Measurements from ENCODE around the gene TBPL2.
"Not testable (repeated sequence)": the region's sequence is repeated elsewhere in the genome, so short reads cannot be mapped to it uniquely, and the experiment has no call there.

The TBPL2 gene

GRCh38 chr14:55470025-55470424 lies 29.6 kb upstream of the TBPL2 start:
- peak in 1 of 2 donors; percentile 17 for DNase-seq (ENCODE audit: low read depth in 2 of 2)
- no peak for TF ChIP-seq CTCF (IDR thresholded peaks at IDR 0.05; ENCODE audit: low read depth, low read length)
- H3K4me3 ChIP-seq (replicated peaks in 1 of 2; ENCODE audit: low read depth in 2 of 2, low read length in 2 of 2), result no peak overlapping the region

GRCh38 chr14:55467307-55467706 lies 26.9 kb upstream of the TBPL2 start:
- TF ChIP-seq CTCF (IDR thresholded peaks at IDR 0.05; ENCODE audit: low read depth, low read length), result no peak
- H3K4me3 ChIP-seq (replicated peaks in 1 of 2; ENCODE audit: low read depth in 2 of 2, low read length in 2 of 2), result no peak overlapping the region
- no peak for DNase-seq (ENCODE audit: low read depth in 2 of 2)

- no peak overlapping the region for H3K4me3 ChIP-seq (replicated peaks in 1 of 2; ENCODE audit: low read depth in 2 of 2, low read length in 2 of 2)
- DNase-seq (ENCODE audit: low read depth in 2 of 2), result peak; percentile 41 to 61
- TF ChIP-seq CTCF (IDR thresholded peaks at IDR 0.05; ENCODE audit: low read depth, low read length), result no peak
Measured at GRCh38 chr14:55458800-55459515, 18.5 kb upstream of the TBPL2 start.

- H3K4me3 ChIP-seq (replicated peaks in 1 of 2; ENCODE audit: low read depth in 2 of 2, low read length in 2 of 2), result no peak overlapping the region
- no peak for TF ChIP-seq CTCF (IDR thresholded peaks at IDR 0.05; ENCODE audit: low read depth, low read length)
- no peak for DNase-seq (ENCODE audit: low read depth in 2 of 2)
Measured at GRCh38 chr14:55457496-55457895, 17.1 kb upstream of the TBPL2 start.

GRCh38 chr14:55456411-55456810 lies 16.0 kb upstream of the TBPL2 start:
- DNase-seq (ENCODE audit: low read depth in 2 of 2); H3K4me3 ChIP-seq (replicated peaks in 1 of 2; ENCODE audit: low read depth in 2 of 2, low read length in 2 of 2): not testable (repeated sequence)

GRCh38 chr14:55454264-55455002 lies 14.0 kb upstream of the TBPL2 start:
- TF ChIP-seq CTCF (IDR thresholded peaks at IDR 0.05; ENCODE audit: low read depth, low read length), result no peak
- peak; percentile 70 to 90 for DNase-seq (ENCODE audit: low read depth in 2 of 2)
- H3K4me3 ChIP-seq (replicated peaks in 1 of 2; ENCODE audit: low read depth in 2 of 2, low read length in 2 of 2), result no peak overlapping the region

GRCh38 chr14:55451950-55452349 lies 11.5 kb upstream of the TBPL2 start:
- no peak overlapping the region for H3K4me3 ChIP-seq (replicated peaks in 1 of 2; ENCODE audit: low read depth in 2 of 2, low read length in 2 of 2)
- peak in 1 of 2 donors; percentile 33 for DNase-seq (ENCODE audit: low read depth in 2 of 2)
- no peak for TF ChIP-seq CTCF (IDR thresholded peaks at IDR 0.05; ENCODE audit: low read depth, low read length)
